Measurements from ENCODE around the gene NUDT1. TPM values are rescaled to one million over a fixed set of nuclear protein-coding genes. Genes with fewer than 3 reads are reported as not detected.
A peak's percentile ranks its signal among the peaks of the same experiment; 100 is the strongest.

The NUDT1 gene
- total RNA-seq, 4 donors from 2014 or later, result 4.2 to 23.6 (median 9.5) TPM; not detected in 1

- Histone ChIP-seq H3K4me3 (no peak overlapping the region), H3K36me3 (no peaks in the 10 kb centered on the region), H3K27me3 (no peaks in the 10 kb centered on the region), H3K4me1 (no peaks in the 10 kb centered on the region), H3K9me3 (no peaks in the 10 kb centered on the region), H3K27ac (no peak overlapping the region)
- 77 to 81% methylated on average over 4 to 6 of the region's 6 CpGs for WGBS, 2 donors (ENCODE audit: low coverage in 1 of 2)
- no peak for DNase-seq
- in situ Hi-C loops (cut with MboI; ENCODE audit: low pct_ligation_motif_present in 1 of 4, low pct_unique_long_range_greater_than_20kb in 1 of 4, low sequenced_read_pairs in 3 of 4), result no loop called here
- intact Hi-C loops (cut with DNase I; ENCODE audit: low total_unique reads), result no loop called here
- no peak for TF ChIP-seq CTCF (IDR thresholded peaks at IDR 0.05)
- no peak for TF ChIP-seq POLR2AphosphoS5 (IDR thresholded peaks at IDR 0.05)
- TF ChIP-seq POLR2A (IDR thresholded peaks at IDR 0.05), result no peak
- no peak for TF ChIP-seq EP300 (IDR thresholded peaks at IDR 0.05; ENCODE audit: low read depth)
Observed at GRCh38 chr7:2295936-2296620, 54.1 kb downstream of the NUDT1 start.

- no peak for TF ChIP-seq EP300 (IDR thresholded peaks at IDR 0.05; ENCODE audit: low read depth)
- no peak for TF ChIP-seq POLR2AphosphoS5 (IDR thresholded peaks at IDR 0.05)
- TF ChIP-seq POLR2A (IDR thresholded peaks at IDR 0.05), result no peak
- TF ChIP-seq CTCF (IDR thresholded peaks at IDR 0.05), result no peak
- H3K27ac ChIP-seq, result no peak overlapping the region
- no peaks in the 10 kb centered on the region for H3K27me3 ChIP-seq
- no peaks in the 10 kb centered on the region for H3K36me3 ChIP-seq
- no peaks in the 10 kb centered on the region for H3K9me3 ChIP-seq
- WGBS, 2 donors (ENCODE audit: low coverage in 1 of 2), result 92 to 98% methylated on average over 6 of the region's 6 CpGs
- intact Hi-C loops (cut with DNase I; ENCODE audit: low total_unique reads), result no loop called here
- DNase-seq, result no peak
- no peaks in the 10 kb centered on the region for H3K4me1 ChIP-seq
- in situ Hi-C loops (cut with MboI; ENCODE audit: low pct_ligation_motif_present in 1 of 4, low pct_unique_long_range_greater_than_20kb in 1 of 4, low sequenced_read_pairs in 3 of 4), result no loop called here
- H3K4me3 ChIP-seq, result no peak overlapping the region
Observed at GRCh38 chr7:2296832-2297231, 54.8 kb downstream of the NUDT1 start.

- WGBS, 2 donors (ENCODE audit: low coverage in 1 of 2), result 68 to 72% methylated on average over 15 to 18 of the region's 18 CpGs
- Histone ChIP-seq H3K27me3 (no peaks in the 10 kb centered on the region), H3K9me3 (no peaks in the 10 kb centered on the region), H3K4me3 (no peak overlapping the region), H3K36me3 (no peaks in the 10 kb centered on the region), H3K4me1 (no peaks in the 10 kb centered on the region), H3K27ac (peak overlapping the region in 3 of 4 donors; percentile 40 to 54 (median 53))
- intact Hi-C loops (cut with DNase I; ENCODE audit: low total_unique reads) (no loop called here), in situ Hi-C loops (cut with MboI; ENCODE audit: low pct_ligation_motif_present in 1 of 4, low pct_unique_long_range_greater_than_20kb in 1 of 4, low sequenced_read_pairs in 3 of 4) (no loop called here)
- DNase-seq, result no peak
- TF ChIP-seq POLR2AphosphoS5 (IDR thresholded peaks at IDR 0.05) (no peak), POLR2A (IDR thresholded peaks at IDR 0.05) (no peak), EP300 (IDR thresholded peaks at IDR 0.05; ENCODE audit: low read depth) (no peak), CTCF (IDR thresholded peaks at IDR 0.05) (no peak)
Observed at GRCh38 chr7:2299131-2299829, 57.3 kb downstream of the NUDT1 start.

GRCh38 chr7:2299870-2300512 is 58.0 kb downstream of the NUDT1 start:
- Histone ChIP-seq H3K27me3 (no peaks in the 10 kb centered on the region), H3K36me3 (no peaks in the 10 kb centered on the region), H3K9me3 (no peaks in the 10 kb centered on the region), H3K27ac (peak overlapping the region in 3 of 4 donors; percentile 40 to 54 (median 53)), H3K4me1 (no peaks in the 10 kb centered on the region), H3K4me3 (no peak overlapping the region)
- TF ChIP-seq CTCF (IDR thresholded peaks at IDR 0.05) (no peak), EP300 (IDR thresholded peaks at IDR 0.05; ENCODE audit: low read depth) (no peak), POLR2AphosphoS5 (IDR thresholded peaks at IDR 0.05) (no peak), POLR2A (IDR thresholded peaks at IDR 0.05) (no peak)
- in situ Hi-C loops (cut with MboI; ENCODE audit: low pct_ligation_motif_present in 1 of 4, low pct_unique_long_range_greater_than_20kb in 1 of 4, low sequenced_read_pairs in 3 of 4) (no loop called here), intact Hi-C loops (cut with DNase I; ENCODE audit: low total_unique reads) (no loop called here)
- DNase-seq, result no peak
- 61 to 70% methylated on average over 7 to 9 of the region's 9 CpGs for WGBS, 2 donors (ENCODE audit: low coverage in 1 of 2)

Measured in transverse colon (tissue), 4 donors.